ENCODE data around the gene ADAMTS15. TPM values are rescaled to one million over a fixed set of nuclear protein-coding genes. Genes with fewer than 3 reads are reported as not detected.

The ADAMTS15 gene
- total RNA-seq, 4 donors from 2014 or later = 18.4 to 34.1 (median 24.9) TPM

- Histone ChIP-seq H3K9me3 (no peaks in the 10 kb centered on the region), H3K4me3 (no peak overlapping the region), H3K4me1 (peaks cover 0 to 10% (median 5%) of the 10 kb centered on the region in 4 donors), H3K27ac (no peak overlapping the region), H3K36me3 (peaks cover 0 to 6% (median 0%) of the 10 kb centered on the region in 3 donors), H3K27me3 (no peaks in the 10 kb centered on the region)
- 88 to 89% methylated on average over 18 of the region's 18 CpGs for WGBS, 2 donors
- TF ChIP-seq CTCF (IDR thresholded peaks at IDR 0.05) (no peak), EP300 (IDR thresholded peaks at IDR 0.05) (no peak), POLR2A (IDR thresholded peaks at IDR 0.05) (no peak)
- DNase-seq (ENCODE audit: low spot score in 2 of 2) = no peak
These were observed 40.0 kb upstream of the ADAMTS15 start for GRCh38 chr11:130408401-130408890.

DNA sequence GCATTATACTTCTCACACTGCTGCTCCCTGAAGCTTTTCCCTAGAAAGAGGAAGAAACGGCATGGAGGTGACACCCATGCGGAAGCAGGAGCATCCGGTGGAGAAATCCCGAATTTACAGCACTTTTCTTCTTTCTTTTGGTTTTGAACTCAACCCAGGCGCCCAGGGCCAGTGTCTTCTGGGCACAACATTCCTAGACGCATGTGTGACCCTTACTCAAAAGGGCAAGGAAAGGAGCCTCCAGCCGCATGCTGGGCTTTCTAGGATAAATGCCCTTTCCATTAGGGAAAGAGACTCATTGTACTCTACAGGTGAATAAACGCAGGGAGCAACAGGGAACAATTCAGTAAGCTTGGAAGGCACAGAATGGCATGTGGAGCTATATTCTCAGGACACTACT, 39.5 kb upstream of the ADAMTS15 start:
- Histone ChIP-seq H3K27ac (no peak overlapping the region), H3K4me1 (peaks cover 0 to 6% (median 2%) of the 10 kb centered on the region in 4 donors), H3K36me3 (peaks cover 0 to 6% (median 0%) of the 10 kb centered on the region in 3 donors), H3K9me3 (no peaks in the 10 kb centered on the region), H3K4me3 (no peak overlapping the region), H3K27me3 (no peaks in the 10 kb centered on the region)
- TF ChIP-seq CTCF (IDR thresholded peaks at IDR 0.05) (no peak), EP300 (IDR thresholded peaks at IDR 0.05) (no peak), POLR2A (IDR thresholded peaks at IDR 0.05) (no peak)
- WGBS, 2 donors = 90 to 92% methylated on average over 8 of the region's 8 CpGs
- DNase-seq (ENCODE audit: low spot score in 2 of 2) = no peak

DNA sequence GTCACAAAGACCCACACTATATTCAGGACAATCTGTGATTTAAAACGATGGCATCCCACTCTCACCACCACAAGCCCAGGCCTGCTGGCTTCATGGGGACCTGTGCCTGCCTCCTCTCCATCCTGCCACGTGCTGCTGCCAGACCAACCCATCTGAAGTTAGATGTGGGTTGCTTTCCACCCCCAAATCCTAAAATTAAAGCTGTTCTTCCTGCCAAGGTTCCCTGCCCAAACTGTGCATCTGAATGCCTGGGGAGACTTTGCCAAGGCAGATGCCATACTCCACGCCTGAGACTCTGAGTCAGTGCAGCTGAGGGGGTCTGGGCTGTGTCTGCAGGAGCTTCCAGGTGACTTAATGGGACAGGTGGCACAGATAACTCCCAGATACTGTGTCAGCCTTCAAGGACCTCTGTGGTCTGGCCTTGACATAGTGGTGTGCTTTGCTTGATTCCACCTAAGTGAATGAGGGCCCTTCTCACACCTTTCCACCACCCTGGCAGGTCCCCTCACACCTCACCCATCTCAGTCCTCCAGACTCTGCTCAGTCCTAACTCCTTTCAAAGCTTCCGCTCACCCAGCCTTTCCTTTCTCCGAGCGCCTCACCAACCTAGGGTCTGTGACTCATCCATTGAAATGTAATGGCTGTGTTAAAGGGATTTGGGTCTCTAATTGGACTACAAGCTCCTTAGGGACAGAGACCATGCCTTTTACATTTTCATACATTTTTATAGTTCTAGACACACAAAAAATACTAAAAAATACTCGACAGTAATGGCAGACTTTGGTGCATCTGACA, 38.7 kb upstream of the ADAMTS15 start:
- no peak for TF ChIP-seq EP300 (IDR thresholded peaks at IDR 0.05)
- no peak for TF ChIP-seq POLR2A (IDR thresholded peaks at IDR 0.05)
- no peak for TF ChIP-seq CTCF (IDR thresholded peaks at IDR 0.05)
- 90 to 91% methylated on average over 7 of the region's 7 CpGs for WGBS, 2 donors
- no peak overlapping the region for H3K4me3 ChIP-seq
- H3K9me3 ChIP-seq = no peaks in the 10 kb centered on the region
- no peak overlapping the region for H3K27ac ChIP-seq
- DNase-seq (ENCODE audit: low spot score in 2 of 2) = no peak
- no peaks in the 10 kb centered on the region for H3K27me3 ChIP-seq
- H3K4me1 ChIP-seq = no peaks in the 10 kb centered on the region
- H3K36me3 ChIP-seq = peaks cover 0 to 6% (median 0%) of the 10 kb centered on the region in 3 donors

- 84 to 85% methylated on average over 11 of the region's 11 CpGs for WGBS, 2 donors
- H3K36me3 ChIP-seq = peaks cover 0 to 12% (median 0%) of the 10 kb centered on the region in 3 donors
- no peaks in the 10 kb centered on the region for H3K4me1 ChIP-seq
- H3K27ac ChIP-seq = no peak overlapping the region
- no peak for DNase-seq (ENCODE audit: low spot score in 2 of 2)
- H3K9me3 ChIP-seq = no peaks in the 10 kb centered on the region
- H3K27me3 ChIP-seq = no peaks in the 10 kb centered on the region
- no peak for TF ChIP-seq POLR2A (IDR thresholded peaks at IDR 0.05)
- TF ChIP-seq CTCF (IDR thresholded peaks at IDR 0.05) = no peak
- TF ChIP-seq EP300 (IDR thresholded peaks at IDR 0.05) = no peak
- no peak overlapping the region for H3K4me3 ChIP-seq
These were observed 37.2 kb upstream of the ADAMTS15 start for GRCh38 chr11:130411223-130411622.

- Histone ChIP-seq H3K36me3 (peaks cover 0 to 14% (median 0%) of the 10 kb centered on the region in 3 donors), H3K4me3 (no peak overlapping the region), H3K4me1 (no peaks in the 10 kb centered on the region), H3K27me3 (no peaks in the 10 kb centered on the region), H3K9me3 (no peaks in the 10 kb centered on the region), H3K27ac (no peak overlapping the region)
- WGBS, 2 donors = 84 to 89% methylated on average over 16 of the region's 16 CpGs
- TF ChIP-seq POLR2A (IDR thresholded peaks at IDR 0.05) (no peak), EP300 (IDR thresholded peaks at IDR 0.05) (no peak), CTCF (IDR thresholded peaks at IDR 0.05) (no peak)
- no peak for DNase-seq (ENCODE audit: low spot score in 2 of 2)
These were observed 34.9 kb upstream of the ADAMTS15 start for GRCh38 chr11:130413405-130414106.

Data from tibial nerve (tissue), 4 donors.